IPS-18a (cell line): ENCODE measurements around the gene GFRA1.

ENCODE experiments used
- H3K27ac ChIP-seq: one replicate; pipeline ENCODE4 v1.5.1; 2013; ENCODE audit warnings: low read length
- H3K27me3 ChIP-seq: one replicate; pipeline ENCODE4 v1.6.1; 2013; ENCODE audit warnings: mild to moderate bottlenecking, low read length; ENCODE audit not compliant: control insufficient read depth, insufficient read depth
- H3K36me3 ChIP-seq: one replicate; pipeline ENCODE4 v1.6.1; 2013; ENCODE audit warnings: low read depth, low read length; ENCODE audit not compliant: control insufficient read depth
- H3K4me1 ChIP-seq: one replicate; pipeline ENCODE4 v1.6.1; 2013; ENCODE audit warnings: low read depth, low read length; ENCODE audit not compliant: control insufficient read depth
- H3K4me3 ChIP-seq: one replicate; pipeline ENCODE4 v1.5.1; 2013; ENCODE audit warnings: low read length
- H3K9ac ChIP-seq: one replicate; pipeline ENCODE4 v1.6.1; 2013; ENCODE audit warnings: mild to moderate bottlenecking, low read length, moderate library complexity
- H3K9me3 ChIP-seq: one replicate; pipeline ENCODE4 v1.6.1; 2013; ENCODE audit warnings: low read depth, low read length; ENCODE audit not compliant: control insufficient read depth

GFRA1 gene

GRCh38 chr10:116208956-116209567 lies 63.9 kb downstream of the GFRA1 start:
- Histone ChIP-seq H3K4me1 (no peaks in the 10 kb centered on the region), H3K4me3 (no peak overlapping the region), H3K27ac (no peak overlapping the region), H3K9me3 (no peaks in the 10 kb centered on the region), H3K36me3 (no peaks in the 10 kb centered on the region), H3K9ac (no peak overlapping the region), H3K27me3 (no peaks in the 10 kb centered on the region)

- Histone ChIP-seq H3K9ac (no peak overlapping the region), H3K36me3 (no peaks in the 10 kb centered on the region), H3K4me3 (no peak overlapping the region), H3K27me3 (no peaks in the 10 kb centered on the region), H3K9me3 (no peaks in the 10 kb centered on the region), H3K27ac (no peak overlapping the region), H3K4me1 (no peaks in the 10 kb centered on the region)
These were observed 65.3 kb downstream of the GFRA1 start for GRCh38 chr10:116207690-116208089.

DNA sequence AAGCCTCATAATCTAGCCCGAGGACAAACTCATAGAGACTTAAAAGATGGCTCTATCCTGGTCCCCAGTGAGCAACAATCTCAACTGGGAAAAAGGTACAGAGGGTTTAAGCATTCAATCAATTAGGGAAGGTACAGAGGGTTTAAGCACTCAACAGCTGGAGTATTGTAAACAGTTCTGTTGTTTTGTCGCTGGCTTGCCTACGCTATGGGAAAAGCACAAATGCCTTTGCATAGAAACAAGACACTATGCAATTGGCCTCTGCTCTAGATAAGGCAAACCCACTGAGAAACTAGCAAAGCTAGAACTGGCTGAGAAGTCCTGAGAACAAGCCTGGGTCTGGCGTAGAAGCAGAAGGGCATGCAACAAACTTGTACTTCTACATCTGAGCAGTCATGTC lies 69.3 kb downstream of the GFRA1 start:
- H3K27me3 ChIP-seq = no peaks in the 10 kb centered on the region
- no peaks in the 10 kb centered on the region for H3K36me3 ChIP-seq
- H3K9me3 ChIP-seq = no peaks in the 10 kb centered on the region
- H3K9ac ChIP-seq = no peak overlapping the region
- H3K4me1 ChIP-seq = no peaks in the 10 kb centered on the region
- no peak overlapping the region for H3K4me3 ChIP-seq
- no peak overlapping the region for H3K27ac ChIP-seq

- Histone ChIP-seq H3K4me1 (no peaks in the 10 kb centered on the region), H3K9ac (no peak overlapping the region)
These were observed 71.2 kb downstream of the GFRA1 start for GRCh38 chr10:116201670-116202430.

GRCh38 chr10:116201011-116201410 lies 72.0 kb downstream of the GFRA1 start:
- no peak overlapping the region for H3K4me3 ChIP-seq
- H3K36me3 ChIP-seq = no peaks in the 10 kb centered on the region
- no peak overlapping the region for H3K9ac ChIP-seq
- no peaks in the 10 kb centered on the region for H3K27me3 ChIP-seq
- H3K9me3 ChIP-seq = no peaks in the 10 kb centered on the region
- no peak overlapping the region for H3K27ac ChIP-seq
- no peaks in the 10 kb centered on the region for H3K4me1 ChIP-seq

More at GRCh38 chr10:116201670-116202430, 71.2 kb downstream of the GFRA1 start:
- H3K27me3 ChIP-seq = no peaks in the 10 kb centered on the region
- H3K36me3 ChIP-seq = no peaks in the 10 kb centered on the region
- H3K27ac ChIP-seq = no peak overlapping the region
- no peaks in the 10 kb centered on the region for H3K9me3 ChIP-seq
- no peak overlapping the region for H3K4me3 ChIP-seq

- Histone ChIP-seq H3K27ac (no peak overlapping the region), H3K9me3 (peaks cover 6% of the 10 kb centered on the region), H3K27me3 (no peaks in the 10 kb centered on the region), H3K36me3 (no peaks in the 10 kb centered on the region), H3K4me1 (peaks cover 3% of the 10 kb centered on the region), H3K4me3 (no peak overlapping the region), H3K9ac (no peak overlapping the region)
These were observed 74.3 kb downstream of the GFRA1 start for GRCh38 chr10:116198676-116199035.

- Histone ChIP-seq H3K27me3 (no peaks in the 10 kb centered on the region), H3K4me3 (no peak overlapping the region), H3K36me3 (no peaks in the 10 kb centered on the region), H3K27ac (no peak overlapping the region), H3K4me1 (peaks cover 3% of the 10 kb centered on the region), H3K9me3 (peaks cover 6% of the 10 kb centered on the region), H3K9ac (no peak overlapping the region)
These were observed 74.9 kb downstream of the GFRA1 start for GRCh38 chr10:116197946-116198675.

DNA sequence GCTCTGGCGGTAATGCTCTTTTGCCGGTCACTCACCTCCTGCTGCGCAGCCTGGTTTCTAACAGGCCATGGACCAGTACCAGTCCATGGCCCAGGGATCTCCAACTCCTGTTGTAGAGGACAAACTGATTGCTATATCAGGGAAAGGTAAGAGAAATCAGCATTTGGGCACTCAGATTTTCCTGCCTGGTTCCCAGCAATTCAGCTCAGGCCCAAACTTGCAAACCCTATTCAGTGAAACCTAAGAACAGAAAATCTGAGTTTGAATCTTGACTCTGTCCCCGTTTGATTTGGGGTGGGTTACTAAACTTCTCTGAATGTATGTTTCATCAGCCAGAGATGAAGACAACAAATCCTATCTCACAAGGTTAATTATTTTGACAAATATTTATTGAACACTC lies 77.4 kb downstream of the GFRA1 start:
- Histone ChIP-seq H3K9me3 (peaks cover 6% of the 10 kb centered on the region), H3K4me3 (no peak overlapping the region), H3K9ac (no peak overlapping the region), H3K4me1 (peaks cover 3% of the 10 kb centered on the region), H3K36me3 (no peaks in the 10 kb centered on the region), H3K27me3 (no peaks in the 10 kb centered on the region), H3K27ac (no peak overlapping the region)

GRCh38 chr10:116195039-116195438 lies 78.0 kb downstream of the GFRA1 start:
- Histone ChIP-seq H3K9me3 (peaks cover 6% of the 10 kb centered on the region), H3K27me3 (no peaks in the 10 kb centered on the region)

GRCh38 chr10:116194061-116194460 lies 78.9 kb downstream of the GFRA1 start:
- Histone ChIP-seq H3K4me1 (peaks cover 3% of the 10 kb centered on the region), H3K36me3 (no peaks in the 10 kb centered on the region), H3K27me3 (no peaks in the 10 kb centered on the region), H3K9me3 (peaks cover 6% of the 10 kb centered on the region), H3K9ac (no peak overlapping the region), H3K4me3 (no peak overlapping the region), H3K27ac (no peak overlapping the region)

More at GRCh38 chr10:116195039-116195438, 78.0 kb downstream of the GFRA1 start:
- Histone ChIP-seq H3K4me1 (peaks cover 3% of the 10 kb centered on the region), H3K4me3 (no peak overlapping the region), H3K36me3 (no peaks in the 10 kb centered on the region), H3K27ac (no peak overlapping the region), H3K9ac (no peak overlapping the region)

GRCh38 chr10:116190883-116191282 lies 82.1 kb downstream of the GFRA1 start:
- Histone ChIP-seq H3K27ac (no peak overlapping the region), H3K27me3 (no peaks in the 10 kb centered on the region), H3K9ac (no peak overlapping the region), H3K9me3 (peaks cover 6% of the 10 kb centered on the region), H3K4me1 (peaks cover 3% of the 10 kb centered on the region), H3K4me3 (no peak overlapping the region), H3K36me3 (no peaks in the 10 kb centered on the region)
